Measurements from ENCODE around the gene INPP5F. TPM values are rescaled to one million over a fixed set of nuclear protein-coding genes. Genes with fewer than 3 reads are reported as not detected.
A peak's percentile ranks its signal among the peaks of the same experiment; 100 is the strongest.

Gene INPP5F
- total and polyA plus RNA-seq, 10 of the 15 experiments (the other 5 are each of a cell fraction or from before 2014, with no cell fraction given) = 6.0 to 49.3 (median 34.3) TPM

DNA sequence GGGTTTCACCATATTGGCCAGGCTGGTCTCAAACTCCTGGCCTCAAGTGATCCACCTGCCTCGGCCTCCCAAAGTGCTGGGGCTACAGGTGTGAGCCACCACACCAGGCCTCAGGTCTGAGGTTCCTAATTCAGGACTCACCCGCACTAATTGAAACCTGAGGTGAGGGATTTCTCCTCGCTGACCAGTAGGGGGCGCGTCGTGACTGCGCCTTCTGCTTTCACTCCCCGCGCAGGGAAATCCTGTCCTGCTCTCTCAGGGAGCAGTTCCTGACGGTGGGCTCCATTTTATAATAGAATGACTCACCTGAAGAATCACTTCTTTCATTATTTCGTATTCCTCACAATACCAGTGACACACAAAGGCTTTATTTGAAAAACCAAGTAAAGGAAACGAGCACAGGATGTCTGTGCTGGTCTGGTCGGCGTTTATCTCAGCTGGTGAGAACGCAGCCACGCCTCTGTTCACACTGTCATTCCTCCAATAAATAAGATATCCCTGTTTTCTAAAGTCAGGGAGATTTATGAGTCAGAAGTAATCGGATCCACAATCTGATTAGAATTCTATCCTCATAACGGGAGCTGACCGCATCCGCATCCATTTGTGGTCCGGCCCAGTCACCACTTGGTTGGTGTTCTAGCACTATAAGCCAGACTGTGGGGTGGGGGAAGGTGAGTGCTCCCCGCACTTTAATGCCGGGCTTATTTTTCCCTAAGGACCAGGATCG, 39.2 kb upstream of the INPP5F start (continued):
- no peak for TF ChIP-seq ZSCAN29 (IDR thresholded peaks at IDR 0.05)
- no peak for TF ChIP-seq HDAC2 (IDR thresholded peaks at IDR 0.05)
- no peak for TF ChIP-seq RAD51 (IDR thresholded peaks at IDR 0.05)
- TF ChIP-seq TAF1 (IDR thresholded peaks at IDR 0.05; ENCODE audit: borderline replicate concordance, low read depth, low read length) = no peak
- TF ChIP-seq, protein P1, sequence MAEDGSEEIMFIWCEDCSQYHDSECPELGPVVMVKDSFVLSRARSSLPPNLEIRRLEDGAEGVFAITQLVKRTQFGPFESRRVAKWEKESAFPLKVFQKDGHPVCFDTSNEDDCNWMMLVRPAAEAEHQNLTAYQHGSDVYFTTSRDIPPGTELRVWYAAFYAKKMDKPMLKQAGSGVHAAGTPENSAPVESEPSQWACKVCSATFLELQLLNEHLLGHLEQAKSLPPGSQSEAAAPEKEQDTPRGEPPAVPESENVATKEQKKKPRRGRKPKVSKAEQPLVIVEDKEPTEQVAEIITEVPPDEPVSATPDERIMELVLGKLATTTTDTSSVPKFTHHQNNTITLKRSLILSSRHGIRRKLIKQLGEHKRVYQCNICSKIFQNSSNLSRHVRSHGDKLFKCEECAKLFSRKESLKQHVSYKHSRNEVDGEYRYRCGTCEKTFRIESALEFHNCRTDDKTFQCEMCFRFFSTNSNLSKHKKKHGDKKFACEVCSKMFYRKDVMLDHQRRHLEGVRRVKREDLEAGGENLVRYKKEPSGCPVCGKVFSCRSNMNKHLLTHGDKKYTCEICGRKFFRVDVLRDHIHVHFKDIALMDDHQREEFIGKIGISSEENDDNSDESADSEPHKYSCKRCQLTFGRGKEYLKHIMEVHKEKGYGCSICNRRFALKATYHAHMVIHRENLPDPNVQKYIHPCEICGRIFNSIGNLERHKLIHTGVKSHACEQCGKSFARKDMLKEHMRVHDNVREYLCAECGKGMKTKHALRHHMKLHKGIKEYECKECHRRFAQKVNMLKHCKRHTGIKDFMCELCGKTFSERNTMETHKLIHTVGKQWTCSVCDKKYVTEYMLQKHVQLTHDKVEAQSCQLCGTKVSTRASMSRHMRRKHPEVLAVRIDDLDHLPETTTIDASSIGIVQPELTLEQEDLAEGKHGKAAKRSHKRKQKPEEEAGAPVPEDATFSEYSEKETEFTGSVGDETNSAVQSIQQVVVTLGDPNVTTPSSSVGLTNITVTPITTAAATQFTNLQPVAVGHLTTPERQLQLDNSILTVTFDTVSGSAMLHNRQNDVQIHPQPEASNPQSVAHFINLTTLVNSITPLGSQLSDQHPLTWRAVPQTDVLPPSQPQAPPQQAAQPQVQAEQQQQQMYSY (CRISPR knock-in tag; IDR thresholded peaks at IDR 0.05) = no peak
- TF ChIP-seq JUNB (IDR thresholded peaks at IDR 0.05) = peak; percentile 41
- TF ChIP-seq, protein P2, sequence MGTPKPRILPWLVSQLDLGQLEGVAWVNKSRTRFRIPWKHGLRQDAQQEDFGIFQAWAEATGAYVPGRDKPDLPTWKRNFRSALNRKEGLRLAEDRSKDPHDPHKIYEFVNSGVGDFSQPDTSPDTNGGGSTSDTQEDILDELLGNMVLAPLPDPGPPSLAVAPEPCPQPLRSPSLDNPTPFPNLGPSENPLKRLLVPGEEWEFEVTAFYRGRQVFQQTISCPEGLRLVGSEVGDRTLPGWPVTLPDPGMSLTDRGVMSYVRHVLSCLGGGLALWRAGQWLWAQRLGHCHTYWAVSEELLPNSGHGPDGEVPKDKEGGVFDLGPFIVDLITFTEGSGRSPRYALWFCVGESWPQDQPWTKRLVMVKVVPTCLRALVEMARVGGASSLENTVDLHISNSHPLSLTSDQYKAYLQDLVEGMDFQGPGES (IDR thresholded peaks at IDR 0.05) = 0 out of 2 replicates have a peak, but pooled peaks have one; percentile 28
- no peak for TF ChIP-seq EZH2 (IDR thresholded peaks at IDR 0.05; ENCODE audit: borderline replicate concordance, control insufficient read depth, low read depth, low read length)
- TF ChIP-seq RCOR1 (conservative IDR thresholded peaks at IDR 0.05; ENCODE audit: low read depth, low read length) = no peak
- TF ChIP-seq EP300 (IDR thresholded peaks at IDR 0.05; ENCODE audit: borderline replicate concordance in 1 of 2, control insufficient read depth in 1 of 2, low read depth in 2 of 2, low read length in 2 of 2) = no peak
- TF ChIP-seq NR2C2 (IDR thresholded peaks at IDR 0.05; ENCODE audit: borderline replicate concordance, control insufficient read depth, insufficient read length, low read depth) = no peak
- TF ChIP-seq NFIC (IDR thresholded peaks at IDR 0.05; ENCODE audit: low read depth, low read length) = no peak; the same call in 1 of the 2 replicates
- TF ChIP-seq TCF3 (IDR thresholded peaks at IDR 0.05; ENCODE audit: borderline replicate concordance, insufficient read depth, low read depth, low read length) = no peak
- no peak for TF ChIP-seq YBX1 (IDR thresholded peaks at IDR 0.05)
- TF ChIP-seq, protein P3, sequence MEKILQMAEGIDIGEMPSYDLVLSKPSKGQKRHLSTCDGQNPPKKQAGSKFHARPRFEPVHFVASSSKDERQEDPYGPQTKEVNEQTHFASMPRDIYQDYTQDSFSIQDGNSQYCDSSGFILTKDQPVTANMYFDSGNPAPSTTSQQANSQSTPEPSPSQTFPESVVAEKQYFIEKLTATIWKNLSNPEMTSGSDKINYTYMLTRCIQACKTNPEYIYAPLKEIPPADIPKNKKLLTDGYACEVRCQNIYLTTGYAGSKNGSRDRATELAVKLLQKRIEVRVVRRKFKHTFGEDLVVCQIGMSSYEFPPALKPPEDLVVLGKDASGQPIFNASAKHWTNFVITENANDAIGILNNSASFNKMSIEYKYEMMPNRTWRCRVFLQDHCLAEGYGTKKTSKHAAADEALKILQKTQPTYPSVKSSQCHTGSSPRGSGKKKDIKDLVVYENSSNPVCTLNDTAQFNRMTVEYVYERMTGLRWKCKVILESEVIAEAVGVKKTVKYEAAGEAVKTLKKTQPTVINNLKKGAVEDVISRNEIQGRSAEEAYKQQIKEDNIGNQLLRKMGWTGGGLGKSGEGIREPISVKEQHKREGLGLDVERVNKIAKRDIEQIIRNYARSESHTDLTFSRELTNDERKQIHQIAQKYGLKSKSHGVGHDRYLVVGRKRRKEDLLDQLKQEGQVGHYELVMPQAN (conservative IDR thresholded peaks at IDR 0.05) = no peak
- no peak for TF ChIP-seq NRF1 (conservative IDR thresholded peaks at IDR 0.05; ENCODE audit: low read depth, low read length)
- TF ChIP-seq ZNF24 (IDR thresholded peaks at IDR 0.05) = no peak
- TF ChIP-seq, protein P4, sequence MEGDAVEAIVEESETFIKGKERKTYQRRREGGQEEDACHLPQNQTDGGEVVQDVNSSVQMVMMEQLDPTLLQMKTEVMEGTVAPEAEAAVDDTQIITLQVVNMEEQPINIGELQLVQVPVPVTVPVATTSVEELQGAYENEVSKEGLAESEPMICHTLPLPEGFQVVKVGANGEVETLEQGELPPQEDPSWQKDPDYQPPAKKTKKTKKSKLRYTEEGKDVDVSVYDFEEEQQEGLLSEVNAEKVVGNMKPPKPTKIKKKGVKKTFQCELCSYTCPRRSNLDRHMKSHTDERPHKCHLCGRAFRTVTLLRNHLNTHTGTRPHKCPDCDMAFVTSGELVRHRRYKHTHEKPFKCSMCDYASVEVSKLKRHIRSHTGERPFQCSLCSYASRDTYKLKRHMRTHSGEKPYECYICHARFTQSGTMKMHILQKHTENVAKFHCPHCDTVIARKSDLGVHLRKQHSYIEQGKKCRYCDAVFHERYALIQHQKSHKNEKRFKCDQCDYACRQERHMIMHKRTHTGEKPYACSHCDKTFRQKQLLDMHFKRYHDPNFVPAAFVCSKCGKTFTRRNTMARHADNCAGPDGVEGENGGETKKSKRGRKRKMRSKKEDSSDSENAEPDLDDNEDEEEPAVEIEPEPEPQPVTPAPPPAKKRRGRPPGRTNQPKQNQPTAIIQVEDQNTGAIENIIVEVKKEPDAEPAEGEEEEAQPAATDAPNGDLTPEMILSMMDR (IDR thresholded peaks at IDR 0.05 in 2 of 3, conservative IDR thresholded peaks at IDR 0.05 in 1 of 3; ENCODE audit: control insufficient read depth in 2 of 3, extremely low read depth in 1 of 3, insufficient read depth in 1 of 3, low read depth in 3 of 3, low read length in 3 of 3) = peak; percentile 84 to 92 (median 86)
